NOMO-1 treated with DMSO at 0.1 percent for 48 hours (cell line): ENCODE data around the gene STRN3.
"Not testable (repeated sequence)": the region's sequence is repeated elsewhere in the genome, so short reads cannot be mapped to it uniquely, and the experiment has no call there.

Experiments used
- DNase-seq: peaks from one replicate; lab custom pipeline; 2025; ENCODE audit not compliant: unreplicated experiment; lab: John Stamatoyannopoulos, UW

STRN3 gene

DNA sequence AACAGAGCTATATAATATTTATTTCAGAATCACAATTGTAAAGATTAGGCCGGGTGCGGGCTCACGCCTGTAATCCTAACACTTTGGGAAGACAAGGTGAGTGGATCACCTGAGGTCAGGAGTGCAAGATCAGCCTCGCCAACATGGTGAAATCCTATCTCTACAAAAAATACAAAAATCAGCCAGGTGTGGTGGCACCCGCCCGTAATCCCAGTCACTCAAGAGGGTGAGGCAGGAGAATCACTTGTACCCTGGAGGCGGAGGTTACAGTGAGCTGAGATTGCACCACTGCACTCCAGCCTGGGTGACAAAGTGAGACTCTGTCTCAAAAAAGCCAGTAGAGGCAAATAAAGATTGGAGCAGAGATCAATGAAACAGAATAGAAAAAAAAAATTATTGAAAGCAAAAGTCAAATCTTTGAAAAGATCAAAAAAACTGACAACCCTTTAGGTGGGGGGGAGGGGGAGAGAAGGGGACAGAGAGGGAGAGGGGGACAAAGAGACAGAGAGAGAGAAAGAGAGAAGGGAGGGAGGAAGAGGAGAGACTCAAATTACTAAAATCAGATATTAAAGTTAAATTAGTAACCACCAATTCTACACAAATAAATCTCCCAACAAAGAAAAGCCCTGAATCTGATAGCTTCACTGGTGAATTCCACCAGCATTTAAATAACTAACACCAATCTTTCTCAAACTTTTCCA is 53.1 kb downstream of the STRN3 start:
- DNase-seq = no peak

DNA sequence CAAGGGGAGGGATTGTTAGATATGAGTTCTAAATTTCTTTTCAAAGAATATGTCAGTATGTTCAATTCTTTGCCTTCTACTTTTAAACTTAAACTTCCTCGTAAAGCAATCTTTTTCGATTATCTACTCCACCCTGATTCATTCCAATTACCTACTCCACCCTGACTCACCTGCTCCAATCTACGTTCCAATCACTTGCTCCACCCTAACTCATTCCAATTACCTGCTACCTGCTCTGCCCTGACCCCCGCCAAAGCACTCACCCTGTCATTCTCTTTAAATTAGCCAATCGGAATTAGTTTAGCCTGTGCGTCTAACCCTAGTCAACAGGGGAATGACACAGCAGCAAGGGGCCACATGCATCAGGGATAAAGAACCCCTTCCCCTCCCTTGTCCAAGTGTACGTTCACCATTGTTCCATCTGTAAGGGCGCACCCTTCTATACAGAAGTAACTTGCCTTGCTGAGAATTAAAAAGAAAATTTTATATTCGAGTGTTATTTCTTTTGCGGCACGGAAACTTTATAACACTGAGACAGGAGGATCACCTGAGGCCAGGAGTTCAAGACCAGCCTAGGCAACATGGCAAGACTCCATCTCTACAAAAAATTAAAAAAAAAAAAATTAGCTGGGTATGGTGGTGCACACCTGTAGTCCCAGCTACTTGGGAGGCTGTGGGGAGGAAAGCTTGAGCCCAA is 54.0 kb downstream of the STRN3 start:
- DNase-seq = not testable (repeated sequence)

DNA sequence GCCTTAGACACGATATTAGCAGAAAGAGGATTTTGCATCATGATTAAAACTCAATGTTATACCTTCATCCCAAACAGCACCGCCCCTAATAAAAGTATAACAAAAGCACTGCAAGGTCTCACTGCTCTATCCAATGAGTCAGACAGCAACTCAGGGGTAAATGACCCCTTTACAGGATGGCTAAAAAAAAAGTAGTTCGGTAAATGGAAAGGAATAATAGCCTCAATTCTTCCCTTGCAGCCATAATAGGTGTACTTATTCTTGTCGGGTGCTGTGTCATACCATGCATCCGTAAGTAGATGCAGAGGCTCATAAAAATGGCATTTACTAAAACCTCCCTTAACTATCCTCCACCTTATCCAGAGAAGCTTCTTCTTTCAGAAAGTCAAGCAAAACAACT is 54.6 kb downstream of the STRN3 start:
- DNase-seq = no peak

DNA sequence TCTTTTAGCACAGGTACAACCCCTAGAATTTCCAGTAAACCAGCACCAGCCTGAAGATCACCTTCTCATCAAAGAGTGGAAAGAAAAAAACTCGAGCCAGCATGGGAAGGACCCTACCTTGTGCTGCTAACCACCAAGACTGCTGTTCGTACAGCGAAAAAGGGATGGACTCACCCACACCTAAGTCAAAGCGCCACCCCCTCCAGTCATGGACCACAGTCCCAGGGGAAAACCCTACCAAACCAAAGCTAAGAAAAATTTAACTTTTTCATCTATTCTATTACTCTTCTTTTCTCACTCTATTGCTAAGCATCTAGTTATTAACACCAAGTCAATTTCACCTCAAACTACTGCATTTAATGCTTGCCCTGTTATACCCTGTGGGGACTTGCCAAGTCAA is 56.4 kb downstream of the STRN3 start:
- not testable (repeated sequence) for DNase-seq

DNA sequence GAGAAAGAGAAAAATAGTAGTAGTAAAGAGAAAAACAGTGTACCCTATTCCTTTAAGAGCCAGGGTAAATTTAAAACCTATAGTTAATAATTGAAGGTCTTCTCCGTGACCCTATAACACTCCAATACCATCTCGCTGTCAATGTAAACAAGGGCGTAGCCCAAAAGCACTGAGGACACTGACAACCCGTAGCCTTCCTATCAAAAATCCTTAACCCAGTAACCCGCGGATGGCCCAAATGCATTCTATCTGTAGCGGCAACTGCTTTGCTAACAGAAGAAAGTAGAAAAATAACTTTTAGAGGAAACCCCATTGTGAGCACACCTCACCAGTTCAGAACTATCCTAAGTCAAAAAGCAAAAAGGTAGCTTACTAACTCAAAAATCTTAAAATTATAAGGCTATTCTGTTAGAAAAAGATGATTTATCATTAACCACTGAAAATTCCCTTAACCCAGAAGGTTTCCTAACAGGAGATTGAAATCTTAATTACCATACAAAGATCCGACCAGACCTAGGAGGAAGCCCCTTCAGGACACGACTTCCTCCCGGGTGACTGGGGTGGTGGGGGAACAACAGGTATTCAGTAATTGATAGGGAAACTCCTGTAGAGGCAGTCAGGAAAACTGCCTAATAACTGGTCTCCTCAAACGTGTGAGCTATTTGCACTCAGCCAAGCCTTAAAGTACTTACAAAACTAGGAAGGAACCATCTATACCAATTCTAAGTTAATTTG is 58.6 kb downstream of the STRN3 start:
- not testable (repeated sequence) for DNase-seq

GRCh38 chr14:30966415-30967363 is 59.5 kb downstream of the STRN3 start:
- peak; percentile 14 for DNase-seq

DNA sequence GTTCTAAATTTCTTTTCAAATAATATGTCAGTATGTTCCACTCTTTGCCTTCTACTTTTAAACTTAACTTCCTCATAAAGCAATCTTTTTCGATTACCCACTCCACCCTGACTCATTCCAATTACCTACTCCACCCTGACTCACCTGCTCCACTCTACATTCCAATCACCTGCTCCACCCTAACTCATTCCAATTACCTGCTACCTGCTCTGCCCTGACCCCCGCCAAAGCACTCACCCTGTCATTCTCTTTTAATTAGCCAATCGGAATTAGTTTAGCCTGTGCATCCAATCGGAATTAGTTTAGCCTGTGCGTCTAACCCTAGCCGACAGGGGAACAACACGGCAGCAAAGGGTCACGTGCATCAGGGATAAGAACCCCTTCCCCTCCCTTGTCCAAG is 60.3 kb downstream of the STRN3 start:
- DNase-seq = not testable (repeated sequence)

DNA sequence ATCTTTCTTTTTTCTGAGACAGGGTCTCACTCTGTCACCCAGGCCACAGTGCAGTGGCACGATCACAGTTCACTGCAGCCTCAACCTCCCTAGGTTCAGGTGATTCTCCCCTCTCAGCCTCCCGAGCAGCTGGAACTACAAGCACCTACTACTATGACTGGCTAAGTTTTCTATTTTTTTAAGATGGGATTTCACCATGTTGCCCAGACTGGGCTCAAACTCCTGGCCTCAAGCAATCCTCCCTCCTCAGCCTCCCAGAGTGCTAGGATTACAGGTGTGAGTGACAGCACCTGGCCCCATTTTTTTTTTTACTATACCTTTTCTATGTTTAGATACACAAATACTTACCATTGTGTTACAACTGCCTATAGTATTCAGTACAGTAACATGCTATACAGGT is 63.6 kb downstream of the STRN3 start:
- not testable (repeated sequence) for DNase-seq

- no peak for DNase-seq
Measured at GRCh38 chr14:30961330-30961729, 64.8 kb downstream of the STRN3 start.

DNA sequence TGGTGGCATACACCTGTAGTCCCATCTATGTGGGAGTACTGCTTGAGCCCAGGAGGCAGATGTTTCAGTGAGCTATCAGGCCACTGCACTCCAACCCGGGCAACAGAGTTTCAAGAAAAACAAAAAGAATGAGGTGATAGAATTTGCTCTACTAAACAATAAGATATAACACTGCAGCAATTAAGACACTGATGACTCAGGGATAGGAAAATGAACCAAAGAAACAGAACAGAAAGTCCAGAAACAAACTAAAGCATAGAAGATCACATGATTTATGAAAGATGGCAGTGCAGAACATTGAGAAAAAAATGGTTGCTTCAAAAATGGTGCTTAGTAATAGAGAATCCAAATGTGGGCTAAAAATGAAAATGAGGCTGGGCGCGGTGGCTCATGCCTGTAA is 66.0 kb downstream of the STRN3 start:
- DNase-seq = no peak

DNA sequence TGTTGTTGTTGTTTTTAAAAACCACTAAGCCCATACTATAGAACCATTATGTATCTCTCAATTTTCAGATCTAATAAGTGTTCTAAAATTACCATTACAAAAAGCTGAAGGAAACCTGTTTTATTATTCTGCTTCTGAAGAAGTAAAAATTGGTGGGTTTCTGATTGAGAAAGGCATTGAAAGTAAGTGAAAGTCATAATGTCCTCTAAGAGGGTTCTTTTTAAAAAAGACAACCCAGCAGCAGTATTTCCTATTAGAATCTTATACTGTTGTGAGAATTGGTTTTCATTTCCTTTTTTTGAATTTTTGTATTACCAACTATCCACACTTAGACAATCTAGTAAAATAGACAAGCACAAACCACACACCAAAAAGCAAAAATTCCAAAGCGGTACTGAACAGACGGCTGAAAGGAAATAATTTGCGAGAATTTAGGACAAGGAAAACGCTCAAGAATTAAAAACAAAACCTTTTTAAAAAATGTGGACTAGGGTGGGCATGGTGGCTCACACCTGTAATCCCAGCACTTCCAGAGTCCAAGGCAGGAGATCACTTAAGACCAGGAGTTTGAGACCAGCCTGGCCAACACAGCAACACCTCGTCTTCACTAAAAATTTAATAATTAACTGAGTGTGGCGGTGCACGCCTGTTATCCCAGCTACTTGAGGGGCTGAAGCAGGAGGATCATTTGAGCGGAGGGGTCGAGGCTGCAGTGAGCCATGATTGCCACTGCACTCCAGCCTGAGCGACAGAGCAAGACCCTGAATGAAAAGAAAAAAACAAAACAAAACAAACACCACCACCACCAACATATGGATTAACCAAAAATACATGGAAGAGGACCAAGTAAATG is 67.4 kb downstream of the STRN3 start:
- no peak for DNase-seq

DNA sequence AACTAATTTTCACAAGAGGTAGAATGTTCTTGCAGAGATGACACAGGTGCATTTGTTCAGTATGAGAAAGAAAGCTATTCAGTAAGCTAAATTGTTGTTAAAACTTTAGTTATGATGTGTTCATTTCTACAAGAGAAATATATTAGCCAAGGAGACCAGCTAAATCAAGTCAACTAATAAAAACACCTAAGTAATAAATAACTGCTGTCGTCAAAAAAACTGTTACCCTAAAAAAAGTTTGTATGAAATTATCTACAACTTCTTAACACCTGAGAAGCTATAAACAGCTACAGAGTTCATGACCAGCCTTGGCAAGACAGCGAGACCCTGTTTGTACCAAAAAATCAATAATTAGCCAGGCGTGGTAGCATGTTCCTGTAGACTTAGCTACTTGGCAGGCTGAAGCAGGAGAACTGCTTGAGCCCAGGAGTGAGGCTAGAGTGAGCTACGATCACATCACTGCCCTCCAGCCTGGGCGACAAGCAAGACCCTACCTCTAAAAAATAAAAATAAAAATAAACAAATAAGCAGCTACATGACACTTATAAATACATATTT is 68.3 kb downstream of the STRN3 start:
- DNase-seq = no peak

DNA sequence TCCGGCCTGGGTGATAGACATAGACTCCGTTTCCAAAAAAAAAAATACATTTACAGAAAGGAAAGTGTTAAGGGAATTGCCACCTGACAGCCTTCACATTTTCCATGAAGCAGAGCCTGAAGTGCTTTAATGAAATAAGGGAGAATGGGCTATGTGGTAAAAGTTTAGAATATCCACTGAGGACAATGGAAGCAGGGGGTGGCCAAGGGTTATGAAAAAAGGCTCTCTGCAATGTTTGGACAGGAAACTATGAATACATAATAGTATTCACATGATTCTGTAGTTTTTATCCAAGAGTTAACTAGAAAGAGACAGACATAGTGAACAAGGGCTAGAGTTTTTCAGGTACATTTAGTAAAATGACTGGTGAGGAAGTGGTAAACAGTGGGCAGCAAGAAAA is 76.5 kb downstream of the STRN3 start:
- no peak for DNase-seq

- DNase-seq = no peak
Measured at GRCh38 chr14:30943694-30944093, 82.5 kb downstream of the STRN3 start.

- DNase-seq = no peak
Measured at GRCh38 chr14:30940886-30941285, 85.3 kb downstream of the STRN3 start.

DNA sequence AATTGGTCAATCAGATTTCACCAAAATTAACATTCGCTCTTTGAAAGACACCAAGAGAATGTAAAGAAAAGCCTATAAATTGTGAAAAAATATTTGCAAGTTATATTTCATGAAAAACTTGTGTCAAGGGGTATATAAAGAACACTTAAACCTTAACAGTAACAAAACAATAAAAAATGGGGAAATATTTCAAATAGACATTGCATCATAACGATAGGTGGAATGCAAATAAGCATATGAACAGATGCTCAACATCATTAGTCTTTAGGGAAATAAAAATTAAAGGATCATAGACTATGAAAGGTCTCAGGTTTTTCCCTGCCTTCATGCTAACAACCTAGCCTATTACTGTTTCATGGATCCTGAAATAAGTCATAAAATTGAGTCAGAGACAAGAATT is 87.6 kb downstream of the STRN3 start:
- DNase-seq = no peak

GRCh38 chr14:30935445-30935844 is 90.7 kb downstream of the STRN3 start:
- DNase-seq = no peak

DNA sequence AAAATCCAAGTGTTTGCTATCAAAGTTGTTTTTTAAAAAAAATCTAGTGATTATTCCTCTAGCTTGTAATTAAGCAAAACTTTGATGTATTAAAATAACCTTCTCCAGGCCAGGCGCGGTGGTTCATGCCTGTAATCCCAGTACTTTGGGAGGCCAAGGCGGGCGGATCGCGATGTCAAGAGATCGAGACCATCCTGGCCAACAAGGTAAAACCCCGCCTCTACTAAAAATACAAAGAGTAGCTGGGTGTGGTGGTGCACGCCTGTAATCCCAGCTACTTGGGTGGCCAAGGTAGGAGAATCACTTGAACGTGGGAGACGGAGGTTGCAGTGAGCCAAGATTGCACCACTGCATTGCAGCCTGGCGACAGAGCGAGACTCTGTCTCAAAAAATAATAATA is 92.2 kb downstream of the STRN3 start:
- DNase-seq = not testable (repeated sequence)

- no peak for DNase-seq
Measured at GRCh38 chr14:30928462-30928861, 97.7 kb downstream of the STRN3 start.

GRCh38 chr14:30925254-30925653 is 100.9 kb downstream of the STRN3 start:
- no peak for DNase-seq
